Stimulated activated CD8-positive, alpha-beta memory T cell treated with anti-CD3 and anti-CD28 coated beads, Interleukin-12 subunit alpha, Interleukin-12 subunit beta, amount 100 ng/mL, for 4 hours (primary cell): ENCODE results near the gene RFT1.

Experiments
- DNase-seq: peaks from one replicate; pipeline ENCODE4 v3.0.0-alpha.2; 2020; ENCODE audit warnings: low read depth

Gene RFT1

DNA sequence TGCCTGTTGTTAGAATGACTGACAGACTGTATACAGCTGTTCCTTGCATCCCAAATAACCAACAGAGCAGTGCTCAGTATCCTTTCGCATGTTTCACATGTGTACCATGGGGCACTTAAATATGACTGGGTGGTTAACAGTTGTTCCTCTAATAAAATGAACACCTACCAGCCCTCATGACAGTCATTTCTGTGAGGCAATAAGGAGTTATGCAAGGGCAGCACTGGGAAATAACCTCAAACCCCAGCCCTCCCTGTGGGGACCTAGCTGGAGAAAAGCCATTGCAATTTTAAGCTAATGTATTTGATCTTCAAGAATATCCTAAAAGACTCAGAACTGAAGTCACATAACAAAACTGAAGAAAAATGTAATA lies 7.3 kb downstream of the RFT1 start:
- no peak for DNase-seq

DNA sequence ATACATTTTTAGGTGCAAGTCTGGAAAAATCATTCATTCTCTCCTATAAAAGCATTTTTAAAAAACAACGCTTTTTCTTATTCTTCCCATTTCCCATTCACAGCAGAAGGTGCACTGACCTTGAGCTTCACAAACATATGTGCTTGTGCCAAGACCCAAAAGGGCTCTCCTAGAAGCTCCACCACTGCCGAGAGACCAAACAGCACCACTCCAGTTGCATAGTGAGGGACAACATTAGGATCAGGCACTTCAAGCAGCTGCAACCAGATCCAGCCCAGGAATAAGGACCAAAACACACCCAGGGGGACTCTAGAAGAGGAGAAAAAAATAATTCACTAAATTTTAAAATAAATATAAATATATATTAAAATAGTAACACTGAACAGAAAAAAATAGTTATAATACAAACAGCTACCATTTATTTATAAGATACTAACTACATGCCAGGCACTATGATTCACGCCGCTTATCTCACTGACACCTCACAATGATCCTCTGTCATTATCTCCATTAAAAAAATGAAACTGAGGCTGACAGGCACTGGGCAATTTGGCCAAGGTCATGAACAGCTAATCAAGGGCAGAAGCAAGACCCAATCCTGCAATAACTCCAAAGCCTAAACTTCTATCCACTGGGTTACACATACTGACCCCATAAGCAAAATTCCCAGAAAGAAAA lies 7.8 kb downstream of the RFT1 start:
- no peak for DNase-seq

DNA sequence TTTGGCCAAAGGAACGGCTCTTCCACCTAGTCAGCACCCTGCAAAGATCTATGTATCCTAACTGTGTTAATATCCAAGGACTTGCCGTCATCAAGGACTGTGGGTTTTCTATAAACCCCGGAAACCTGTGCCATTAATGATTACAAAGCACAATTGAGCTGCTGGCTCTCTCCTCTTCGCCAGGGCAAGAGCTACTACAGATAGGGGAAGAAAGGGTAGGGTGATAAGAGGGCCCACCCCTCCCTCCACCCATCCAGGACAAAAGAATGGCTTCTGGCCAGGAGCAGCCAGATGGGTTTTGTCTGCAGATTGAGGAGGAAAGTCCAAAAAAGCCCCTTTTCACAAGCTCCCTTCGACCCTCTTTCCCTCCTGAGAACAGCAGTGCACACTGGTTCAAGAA lies 9.9 kb downstream of the RFT1 start:
- no peak for DNase-seq

DNA sequence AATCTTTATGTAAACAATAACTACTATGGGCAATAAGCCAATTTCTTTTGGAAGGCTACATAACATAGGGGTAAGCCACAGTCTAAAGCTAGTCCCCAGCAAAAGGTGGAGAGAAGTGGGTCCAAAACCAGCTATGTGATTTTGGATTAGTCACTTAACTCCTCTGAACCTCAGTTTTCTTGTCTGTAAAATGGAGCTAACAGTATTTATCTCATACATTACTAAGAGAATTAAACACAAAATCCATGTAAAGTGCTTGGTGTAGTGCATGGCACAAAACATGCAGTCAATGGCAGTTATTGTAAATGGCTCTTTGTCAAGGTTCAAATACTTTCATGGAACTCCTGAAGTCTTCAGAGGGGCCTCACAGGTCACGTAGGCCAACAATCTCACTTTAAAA lies 13.3 kb downstream of the RFT1 start:
- no peak for DNase-seq

DNA sequence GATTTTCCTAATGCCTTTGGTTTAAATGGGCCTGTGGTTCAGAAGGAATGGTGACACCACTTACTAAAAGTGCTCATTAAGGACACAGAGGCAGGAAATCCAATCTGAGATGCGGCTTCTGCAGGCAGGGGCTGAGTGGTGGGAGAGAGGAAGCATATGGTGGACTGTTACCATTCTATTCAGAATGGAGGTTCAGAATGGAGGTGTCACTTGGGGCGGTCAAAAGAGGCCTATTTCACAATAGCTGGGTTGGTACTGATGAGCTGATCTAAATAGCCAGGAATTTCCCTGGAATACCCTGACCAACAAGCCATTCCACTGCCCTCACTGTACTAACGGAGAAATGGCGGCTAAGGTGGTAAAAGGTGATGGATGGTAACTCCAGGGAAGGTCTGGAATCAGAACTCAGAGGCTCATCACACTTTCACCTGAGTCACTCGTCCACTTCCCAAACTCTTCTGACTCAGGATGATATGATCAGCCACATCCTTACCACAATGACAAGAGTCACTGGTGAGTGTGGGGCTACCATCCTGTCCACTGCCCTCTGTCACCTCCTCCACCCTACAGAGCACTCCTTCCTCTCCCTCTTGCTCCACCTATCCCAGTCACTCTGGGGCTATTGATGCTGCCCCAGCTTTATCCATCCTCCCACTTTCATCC lies 15.7 kb downstream of the RFT1 start:
- no peak for DNase-seq

DNA sequence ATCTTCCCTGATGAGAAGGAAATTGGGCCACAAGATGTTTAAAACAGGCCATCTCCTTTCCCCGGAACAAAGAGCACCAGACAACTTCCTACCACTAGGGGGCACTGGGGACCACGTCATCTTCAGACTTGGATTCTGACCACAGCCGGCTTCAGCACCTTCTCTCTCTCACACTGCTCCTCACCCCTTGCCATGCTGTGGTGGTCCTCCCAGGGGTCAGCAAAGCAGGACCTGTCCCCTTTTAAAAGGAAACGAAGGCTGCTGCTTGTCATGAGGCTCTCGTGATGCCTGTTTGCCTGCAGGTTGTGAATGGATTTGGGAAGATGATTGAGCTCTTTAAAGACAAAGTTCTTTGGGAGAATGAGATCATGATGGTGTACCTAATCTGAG lies 16.2 kb downstream of the RFT1 start:
- DNase-seq, result peak; percentile 45

DNA sequence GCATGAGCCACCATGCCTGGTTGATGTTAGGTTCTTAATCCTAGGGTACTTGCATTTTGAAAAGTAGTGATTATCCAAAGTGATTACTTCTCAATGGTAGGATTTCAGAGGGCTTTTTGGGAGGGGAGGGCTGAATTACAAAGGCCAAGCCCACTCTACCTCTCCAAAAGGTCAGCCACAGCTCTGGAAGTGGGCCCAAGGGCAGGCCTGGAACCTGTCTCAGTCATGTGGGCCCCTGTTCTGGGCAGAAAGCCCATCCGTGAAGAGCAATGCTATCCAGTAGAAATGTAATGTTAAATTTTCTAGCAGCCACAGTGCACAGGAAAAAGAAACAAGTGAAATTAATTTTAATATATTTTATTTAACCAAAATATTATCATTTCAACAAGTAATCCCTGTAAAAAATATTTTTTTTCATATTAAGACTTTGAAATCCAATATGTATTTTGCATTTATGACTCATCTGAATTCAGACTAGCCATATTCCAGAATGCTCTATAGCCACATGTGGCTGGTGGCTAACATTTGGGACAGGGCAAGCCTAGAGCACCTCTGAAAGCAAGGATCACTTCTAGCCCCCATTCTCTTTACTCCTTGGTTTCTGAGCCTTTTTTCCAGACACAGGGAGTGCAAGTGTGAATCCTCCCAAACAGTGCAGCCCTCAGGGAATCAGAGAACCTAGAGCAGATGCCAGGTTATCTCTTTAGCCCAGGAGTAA lies 16.8 kb downstream of the RFT1 start:
- DNase-seq, result no peak

DNA sequence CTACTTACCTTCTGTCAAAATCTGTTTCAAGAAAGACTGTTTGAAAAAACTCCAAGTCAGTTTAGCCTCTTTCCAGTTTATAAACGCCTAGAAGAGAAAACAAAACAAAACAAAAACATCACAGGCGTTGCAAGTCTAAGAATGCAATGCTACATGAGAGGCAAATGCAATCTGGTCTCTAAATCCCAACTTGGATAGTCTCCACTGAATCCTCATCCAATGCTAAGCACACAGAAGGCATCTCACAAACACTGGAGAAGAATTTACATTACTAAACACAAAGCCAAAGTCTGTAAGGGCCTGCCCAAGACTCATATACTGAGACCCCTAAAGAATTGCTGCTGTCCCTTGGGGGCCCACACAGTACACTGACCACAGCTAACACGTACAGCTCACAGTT lies 18.4 kb downstream of the RFT1 start:
- DNase-seq, result no peak

DNA sequence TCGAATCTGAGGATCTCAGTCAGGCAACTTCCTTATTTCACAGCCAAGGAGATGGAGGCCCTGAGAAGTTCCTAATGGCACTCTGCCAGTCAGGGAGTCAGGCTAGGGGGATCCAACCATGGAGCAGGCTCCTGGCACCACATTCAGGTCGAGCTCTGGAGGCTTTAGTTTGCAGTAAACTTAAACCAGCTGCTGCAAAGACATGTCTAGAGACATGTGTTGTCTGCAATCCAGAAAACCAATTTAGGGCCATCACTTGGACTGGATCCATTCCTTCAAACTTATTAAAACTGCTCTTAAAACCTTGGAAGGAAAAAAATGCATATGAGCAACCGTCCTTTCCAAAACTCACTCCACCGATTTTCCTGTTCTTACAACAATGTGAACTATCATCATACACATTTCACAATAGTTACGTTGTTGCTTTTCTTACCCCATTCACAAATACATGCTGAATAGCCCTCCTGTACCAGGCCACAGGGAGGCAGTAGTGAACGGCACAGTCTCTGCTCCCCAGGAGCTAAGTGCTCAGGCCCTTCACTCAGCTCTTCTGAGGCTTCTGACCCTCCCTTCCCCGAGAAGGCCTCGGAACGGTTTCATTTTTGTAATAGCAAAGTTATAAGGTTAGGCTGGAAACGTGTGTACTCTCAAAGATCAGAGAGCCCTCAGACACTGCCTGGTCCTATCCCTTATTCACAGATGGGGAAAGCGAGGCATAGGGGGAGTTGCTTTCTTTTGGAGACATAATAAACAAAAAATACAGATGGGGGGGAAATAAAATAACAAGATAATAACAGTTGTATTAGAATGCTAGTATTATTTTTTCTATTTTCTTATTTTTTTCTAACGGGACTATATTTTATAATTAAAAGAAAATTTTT lies 20.1 kb downstream of the RFT1 start:
- no peak for DNase-seq

DNA sequence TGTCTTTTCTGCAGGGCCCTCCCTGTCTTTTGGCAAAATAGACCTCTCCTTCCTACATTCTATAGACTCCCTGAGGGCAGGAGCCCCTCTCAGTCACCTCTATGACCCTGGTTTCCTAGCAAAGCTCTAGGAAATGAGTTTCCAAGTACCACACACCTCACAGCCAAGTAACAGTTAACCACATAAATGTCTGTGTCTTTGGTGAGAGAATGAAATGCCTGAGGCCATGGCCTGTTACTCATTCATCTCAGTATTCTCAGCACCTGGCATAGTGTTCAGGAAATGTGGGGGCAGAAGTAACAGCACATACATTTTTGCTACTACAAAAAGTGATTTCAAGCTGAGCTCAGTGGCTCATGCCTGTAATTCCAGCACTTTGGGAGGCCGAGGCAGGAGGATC lies 21.0 kb downstream of the RFT1 start:
- no peak for DNase-seq

DNA sequence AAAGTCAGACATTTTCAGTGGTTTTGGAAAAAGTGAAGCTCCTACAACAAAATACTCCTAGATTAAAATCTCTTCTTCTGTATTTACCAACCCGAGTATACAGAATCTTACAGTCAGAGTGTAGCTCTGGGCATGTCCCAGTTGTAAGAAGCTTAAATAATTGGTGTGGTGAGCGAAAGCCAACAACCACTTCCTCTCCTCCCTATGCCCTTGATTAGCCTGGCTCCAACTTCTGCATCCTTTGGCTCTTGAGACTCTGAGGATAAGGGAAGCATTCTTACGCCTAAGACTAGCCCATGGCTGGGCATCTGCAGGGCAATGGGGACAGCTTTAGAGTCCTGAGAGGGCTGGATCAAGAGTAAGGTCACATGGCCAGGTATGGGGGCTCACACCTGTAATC lies 25.5 kb downstream of the RFT1 start:
- DNase-seq, result no peak

DNA sequence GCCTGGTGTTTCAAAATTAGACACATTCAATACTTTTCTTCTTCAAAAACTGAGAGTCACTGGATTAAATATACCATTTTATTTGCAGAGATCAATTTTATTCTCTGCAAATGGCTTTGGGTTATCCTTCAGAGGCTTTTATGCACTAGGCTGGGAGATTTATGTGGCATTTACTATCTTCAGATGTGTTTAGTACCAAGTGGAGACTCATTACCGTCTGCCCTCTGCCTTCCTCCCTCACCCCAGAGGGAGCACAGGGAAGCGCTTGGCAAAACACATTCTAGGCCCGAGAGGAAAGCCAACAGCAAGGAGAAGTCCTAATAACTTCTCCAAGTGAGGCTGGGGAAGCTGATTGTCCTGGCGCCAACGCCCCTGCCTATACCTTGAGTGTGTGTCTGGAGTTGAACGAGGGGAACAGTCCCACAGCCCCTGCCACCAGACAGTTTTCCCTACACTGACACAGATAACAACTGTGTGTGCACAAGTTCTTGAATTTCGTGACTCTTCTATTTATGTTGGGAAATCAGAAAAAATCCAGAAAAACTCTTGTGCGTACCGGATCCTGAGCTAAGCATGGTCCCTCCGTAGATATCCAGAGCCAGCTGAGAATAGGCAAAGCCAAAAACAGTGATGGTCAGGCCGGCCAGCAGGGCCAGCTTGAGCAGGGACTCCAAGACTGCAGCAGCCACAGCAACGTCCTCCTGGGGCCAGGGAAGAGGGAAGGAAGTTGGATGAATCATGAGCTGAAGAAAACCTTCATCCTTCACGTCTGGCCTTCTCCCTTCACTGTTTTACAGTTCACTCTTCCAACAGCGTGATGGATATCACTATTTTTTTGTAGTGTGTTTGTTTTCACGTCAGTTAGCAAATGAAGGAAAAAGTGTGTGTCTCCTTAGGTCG lies 26.6 kb downstream of the RFT1 start:
- DNase-seq, result no peak

DNA sequence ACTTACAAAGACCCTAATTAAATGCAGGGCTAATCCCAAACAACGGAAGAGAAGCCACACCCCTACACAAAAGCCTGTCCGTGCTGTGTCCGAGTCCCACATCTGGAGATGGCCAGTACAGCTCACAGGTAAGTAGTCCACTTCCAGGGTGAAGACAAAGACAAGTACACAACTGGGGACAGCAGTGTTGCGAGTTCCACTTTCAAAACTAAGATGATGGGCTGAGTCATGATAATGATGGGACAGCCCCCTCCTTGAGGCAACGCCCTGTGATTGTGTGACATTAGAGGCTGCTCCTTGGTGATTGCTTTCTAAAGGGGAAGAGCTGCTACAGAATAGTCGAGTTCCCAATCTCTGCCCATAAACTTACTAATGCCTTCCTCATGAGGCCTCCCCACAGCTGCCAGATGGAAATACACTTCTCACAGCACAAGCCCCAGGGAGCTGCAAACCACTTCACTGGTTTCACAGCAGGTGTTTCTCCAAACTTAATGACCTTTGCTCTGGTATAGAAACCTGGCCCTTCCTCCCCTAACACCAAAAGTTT lies 27.6 kb downstream of the RFT1 start:
- DNase-seq, result no peak

DNA sequence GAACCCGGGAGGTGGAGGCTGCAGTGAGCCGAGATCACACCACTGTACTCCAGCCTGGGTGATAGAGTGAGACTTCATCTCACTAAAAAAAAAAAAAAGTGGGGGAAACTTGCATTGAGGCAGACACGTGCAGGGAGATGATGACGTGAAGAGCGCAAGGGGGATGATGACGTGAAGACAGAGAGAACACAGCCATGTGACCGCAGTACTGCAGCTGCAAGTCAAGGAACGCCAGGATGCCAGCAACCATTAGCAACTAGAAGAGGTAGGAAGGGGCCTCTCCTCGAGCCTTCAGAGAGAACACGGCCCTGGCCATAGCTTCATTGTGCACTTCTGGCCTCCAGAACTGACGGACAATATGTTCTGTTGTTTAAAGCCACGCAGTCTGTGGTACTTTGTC lies 28.3 kb downstream of the RFT1 start:
- DNase-seq, result no peak

DNA sequence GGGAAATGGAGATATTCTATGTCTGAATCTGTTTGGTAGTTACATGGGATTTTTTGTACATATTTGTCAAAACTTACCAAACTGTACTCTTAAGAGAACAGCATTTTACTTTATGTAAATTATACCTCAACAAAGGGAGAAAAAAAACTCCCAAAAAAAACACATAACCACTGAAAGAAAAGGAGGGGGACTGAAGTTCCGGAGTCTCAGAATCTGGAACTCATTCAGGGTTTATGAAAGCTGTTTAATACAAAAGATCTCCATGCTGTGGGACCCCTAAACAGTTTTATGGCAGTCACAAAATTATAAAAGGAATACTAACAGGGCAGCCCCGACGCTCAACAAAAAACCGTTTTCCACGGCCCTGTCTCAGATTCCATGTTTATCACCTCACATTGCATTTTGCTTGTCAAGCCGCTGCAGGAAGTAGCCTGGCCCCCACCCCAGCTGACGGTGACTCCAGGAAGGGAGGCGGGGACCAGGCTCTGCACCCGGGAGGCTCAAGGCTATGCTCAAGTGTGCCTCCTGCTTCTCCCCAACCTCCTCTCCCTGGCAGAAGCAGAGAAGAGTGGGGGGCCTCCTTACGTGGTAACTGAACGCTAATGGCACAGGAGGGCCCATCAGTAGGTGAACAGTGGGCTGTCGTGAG lies 29.3 kb downstream of the RFT1 start:
- DNase-seq, result no peak

DNA sequence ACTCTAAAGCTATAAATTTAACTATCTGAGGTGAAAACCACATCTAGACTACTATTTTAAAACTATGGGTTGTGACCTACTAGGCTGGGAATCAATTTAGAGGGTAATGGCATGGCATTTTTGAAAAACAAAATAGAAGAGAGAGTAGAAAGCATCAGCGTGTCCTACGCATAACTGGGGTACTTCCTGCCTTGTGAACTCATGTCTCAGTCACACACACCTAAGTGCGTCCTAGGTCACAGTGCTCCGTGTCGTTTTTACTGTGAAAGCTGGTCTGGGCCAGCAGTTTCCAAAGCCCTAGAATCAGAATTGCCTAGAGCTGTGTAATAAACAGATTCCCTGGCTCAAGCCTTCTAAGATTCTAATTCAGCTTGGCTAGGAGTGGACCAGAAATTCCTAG lies 32.3 kb downstream of the RFT1 start:
- DNase-seq, result no peak

DNA sequence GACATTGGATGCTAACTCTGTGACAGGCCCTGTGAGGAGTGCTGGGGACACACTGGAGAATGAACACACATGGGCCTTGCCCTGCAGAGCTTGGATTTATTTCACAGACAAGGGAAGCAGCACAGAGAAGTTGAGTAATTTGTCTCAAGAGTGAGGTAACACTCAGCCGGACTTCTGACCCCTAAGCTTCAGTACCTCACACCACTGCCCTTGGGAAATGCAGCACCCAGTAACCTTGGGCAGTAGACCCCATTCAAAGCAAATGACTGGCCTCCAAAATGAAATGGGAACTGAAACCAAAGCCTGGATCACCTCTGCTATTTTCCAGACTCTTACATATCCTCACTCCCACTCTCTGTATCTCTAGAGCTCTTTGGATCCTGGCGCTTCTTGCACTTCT lies 37.3 kb downstream of the RFT1 start:
- DNase-seq, result no peak

DNA sequence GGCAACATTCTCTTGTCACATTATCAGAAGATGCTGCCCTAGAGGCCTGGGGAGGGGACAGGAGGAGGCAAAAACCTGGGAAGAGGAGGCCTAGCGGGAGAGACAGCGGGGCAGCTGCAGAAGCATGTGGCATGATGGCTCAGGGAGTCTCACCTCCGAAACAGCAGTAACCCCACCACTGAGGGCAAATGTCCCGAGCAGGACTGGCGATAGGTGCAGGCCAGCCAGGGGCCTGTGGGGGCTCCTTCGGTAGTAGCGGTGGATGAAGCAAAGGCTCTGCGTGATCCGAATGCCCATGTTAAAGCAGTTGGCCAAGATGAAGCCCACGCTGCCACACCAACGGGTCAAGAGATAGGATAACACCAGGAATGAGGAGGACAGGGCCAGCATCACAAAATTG lies 38.0 kb downstream of the RFT1 start:
- no peak for DNase-seq

DNA sequence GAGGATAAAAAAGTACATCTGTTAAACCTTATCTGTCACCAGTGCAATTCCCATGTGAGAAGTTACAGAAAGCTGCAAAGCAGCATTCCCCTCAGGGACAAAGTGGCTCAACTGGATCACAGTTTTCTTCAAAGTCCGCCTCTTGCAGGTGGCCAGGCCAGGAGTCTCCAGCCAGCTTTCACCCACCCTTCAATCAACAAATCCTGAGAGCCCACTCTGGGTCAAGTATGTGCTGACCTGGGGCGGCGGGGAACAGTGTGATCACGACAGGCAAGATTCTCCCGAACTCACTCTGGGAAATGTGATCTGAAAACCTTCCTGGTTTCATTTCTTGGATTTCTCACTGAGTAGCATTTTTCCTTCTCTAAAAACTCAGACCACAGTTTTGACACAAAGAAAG lies 39.2 kb downstream of the RFT1 start:
- no peak for DNase-seq

DNA sequence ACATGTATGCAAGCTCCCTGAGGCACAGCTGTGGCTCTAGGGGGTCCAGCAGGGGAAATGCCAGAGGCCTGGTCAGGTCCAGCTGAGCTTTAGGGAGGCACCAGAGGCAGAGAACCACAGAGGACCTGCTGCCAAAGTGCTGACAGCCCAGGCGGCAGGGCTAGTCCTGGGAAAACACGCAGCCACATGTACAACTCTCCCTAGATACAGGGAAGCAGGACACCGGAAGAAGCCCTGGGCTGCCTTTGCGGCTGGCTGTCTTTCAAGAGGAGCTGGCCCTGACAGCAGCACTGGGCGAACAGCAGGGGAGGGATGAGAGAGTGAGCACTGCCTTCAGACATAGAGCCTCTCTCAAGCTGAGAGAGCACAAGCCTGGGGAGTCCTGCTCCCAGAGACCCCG lies 40.7 kb downstream of the RFT1 start:
- no peak for DNase-seq

DNA sequence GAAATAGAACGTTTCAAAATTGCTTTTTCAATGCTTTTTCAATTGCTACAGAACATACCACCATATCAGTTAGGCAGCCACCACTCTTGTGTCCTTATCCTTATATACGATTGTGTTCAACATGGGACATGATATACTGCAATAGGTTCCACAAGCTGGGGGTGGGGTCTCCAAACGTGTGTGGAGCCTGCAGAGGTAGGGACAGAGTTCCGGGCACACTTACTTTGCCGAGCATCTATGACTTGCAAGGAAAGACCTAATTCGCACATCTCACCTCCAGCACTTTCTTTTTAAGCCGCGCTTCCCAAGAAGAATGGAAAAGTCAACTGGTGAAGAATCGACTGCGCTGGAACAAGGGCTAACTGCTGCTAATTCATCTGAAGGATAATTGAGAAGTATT lies 44.8 kb downstream of the RFT1 start:
- DNase-seq, result no peak
